HG02642 (cell line): ENCODE data around the gene MAP4.
"Not testable (repeated sequence)": the region's sequence is repeated elsewhere in the genome, so short reads cannot be mapped to it uniquely, and the experiment has no call there.

Experiments used
- ATAC-seq: cut with Tn5 transposase; IDR thresholded peaks from one replicate; pipeline ENCODE4 v1.9.1; 2021; ENCODE audit warnings: mild to moderate bottlenecking; ENCODE audit not compliant: unreplicated experiment, poor library complexity

MAP4 gene

DNA sequence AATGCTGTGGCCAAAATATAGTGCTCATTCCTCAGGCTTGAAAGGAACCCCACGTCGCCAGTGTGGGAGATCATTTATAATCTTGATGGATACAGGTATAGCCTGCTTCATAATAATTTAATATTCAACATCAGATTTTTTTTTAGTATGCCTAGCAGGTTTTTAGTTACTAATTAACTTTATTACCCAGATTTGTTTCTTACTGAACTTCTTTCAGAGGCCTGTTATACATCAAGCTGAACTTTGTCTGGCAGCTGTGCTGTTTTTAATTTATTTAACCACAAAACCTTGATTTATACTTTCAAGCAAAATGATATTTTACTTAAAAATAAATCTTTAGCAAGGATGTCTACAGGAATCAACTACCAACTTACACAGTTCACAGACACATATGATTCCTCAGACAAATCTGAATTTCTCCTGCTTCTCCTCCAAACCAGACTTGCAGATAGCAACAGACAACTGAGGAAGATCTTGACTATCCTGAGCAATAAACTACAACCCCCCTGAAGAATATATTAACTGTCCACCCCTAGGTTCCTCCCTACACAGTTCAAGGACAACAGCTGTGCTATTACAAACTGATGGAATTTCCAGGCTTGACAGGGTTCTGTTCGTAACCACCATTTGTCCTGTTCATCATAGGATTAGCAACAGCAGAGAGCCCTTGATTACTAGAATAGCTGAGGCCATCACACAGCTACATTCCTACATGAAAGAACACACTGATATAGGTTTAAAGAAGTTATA is 610 bp downstream of the MAP4 start:
- no peak for ATAC-seq

DNA sequence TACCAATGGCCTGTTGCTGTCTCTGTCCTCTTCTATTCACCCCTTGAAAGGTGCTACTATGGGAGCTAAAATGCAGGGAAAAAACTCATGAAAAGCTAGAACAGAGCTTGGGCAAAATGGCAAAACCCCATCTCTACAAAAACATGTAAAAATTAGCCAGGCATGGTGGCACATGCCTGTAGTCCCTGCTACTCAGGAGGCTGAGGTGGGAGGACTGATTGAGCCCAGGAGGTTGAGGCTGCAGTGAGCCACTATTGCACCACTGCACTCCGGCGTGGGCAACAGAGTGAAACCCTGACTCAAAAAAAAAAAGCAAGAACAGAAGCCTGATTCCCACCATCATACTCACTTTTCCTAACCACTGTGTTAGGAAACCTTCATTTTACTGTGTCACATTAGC is 1.9 kb downstream of the MAP4 start:
- ATAC-seq: no peak

DNA sequence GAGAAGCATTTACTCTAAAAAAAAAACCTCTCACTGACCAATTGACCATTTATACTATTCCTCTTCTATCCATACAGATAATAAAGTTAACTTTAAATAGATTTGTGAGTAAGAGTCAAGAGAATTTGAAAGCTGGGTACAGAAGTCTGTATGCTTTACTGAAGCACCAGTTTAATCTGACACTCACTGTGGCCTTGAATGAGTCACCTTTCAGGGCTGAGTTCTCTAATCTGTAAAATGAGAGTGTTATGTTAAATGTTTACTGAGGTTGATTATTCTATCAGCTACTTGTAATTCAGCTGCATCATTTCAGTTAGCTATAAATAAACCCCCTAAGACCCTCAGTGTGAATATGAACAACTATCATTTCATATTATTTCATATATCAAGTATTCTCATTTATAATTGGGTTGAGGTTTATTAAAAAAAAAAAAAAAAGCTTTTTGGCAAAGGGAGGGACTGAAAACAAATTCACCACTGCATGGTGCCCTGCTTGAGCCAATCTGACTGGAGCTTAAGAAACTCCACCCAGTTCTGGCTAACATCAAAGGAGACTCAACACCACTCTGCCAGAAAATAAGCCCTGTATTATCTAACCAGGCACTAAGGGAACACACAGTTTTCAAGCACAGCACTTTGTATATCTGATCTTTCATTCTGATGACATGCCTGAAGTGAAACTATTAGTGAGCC is 2.8 kb downstream of the MAP4 start:
- no peak for ATAC-seq

DNA sequence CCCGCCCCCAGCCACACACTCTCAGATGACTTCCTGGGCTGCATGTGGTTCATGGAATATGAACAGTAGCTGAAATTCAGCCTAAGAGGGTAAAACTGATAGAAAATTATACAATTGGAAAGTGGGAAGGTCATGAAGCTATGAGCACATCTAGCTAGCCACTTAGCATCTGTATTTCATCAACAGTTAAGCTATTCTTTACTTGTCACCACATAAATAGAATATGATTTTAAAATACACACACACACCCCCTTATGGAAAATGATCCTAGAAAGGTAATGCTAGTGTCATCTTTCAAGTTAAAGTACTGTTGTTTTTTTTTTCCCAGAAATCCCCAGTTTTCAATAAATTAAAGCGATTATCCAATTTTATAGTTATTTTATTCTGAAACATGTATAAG is 3.6 kb downstream of the MAP4 start:
- ATAC-seq: no peak

DNA sequence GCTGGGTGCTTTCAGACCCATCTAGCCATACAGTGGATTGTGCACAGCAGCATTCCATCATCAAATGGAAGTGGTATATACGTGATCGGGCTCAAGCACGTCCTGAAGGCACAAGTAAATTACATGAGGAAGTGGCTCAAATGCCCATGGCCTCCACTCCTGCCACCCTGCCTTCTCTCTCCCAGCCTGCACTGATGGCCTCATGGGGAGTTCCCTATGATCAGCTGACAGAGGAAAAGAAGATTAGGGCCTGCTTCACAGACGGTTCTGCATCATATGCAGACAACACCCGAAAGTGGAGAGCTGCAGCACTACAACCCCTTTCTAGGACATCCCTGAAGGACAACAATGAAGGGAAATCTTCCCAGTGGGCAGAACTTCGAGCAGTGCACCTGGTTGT is 8.2 kb downstream of the MAP4 start:
- ATAC-seq: not testable (repeated sequence)

DNA sequence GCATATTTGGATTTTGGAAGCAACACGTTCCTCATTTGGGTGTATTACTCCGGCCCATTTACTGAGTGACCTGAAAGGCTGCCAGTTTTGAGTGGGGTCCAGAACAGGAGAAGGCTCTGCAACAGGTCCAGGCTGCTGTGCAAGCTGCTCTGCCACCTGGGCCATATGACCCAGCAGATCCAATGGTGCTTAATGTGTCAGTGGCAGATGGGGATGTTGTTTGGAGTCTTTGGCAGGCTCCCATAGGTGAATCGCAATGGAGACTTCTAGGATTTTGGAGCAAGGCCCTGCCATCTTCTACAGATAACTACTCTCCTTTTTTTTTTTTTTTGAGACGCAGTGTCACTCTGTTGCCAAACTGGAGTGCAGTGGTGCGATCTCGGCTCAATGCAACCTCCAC is 8.9 kb downstream of the MAP4 start:
- ATAC-seq: not testable (repeated sequence)

DNA sequence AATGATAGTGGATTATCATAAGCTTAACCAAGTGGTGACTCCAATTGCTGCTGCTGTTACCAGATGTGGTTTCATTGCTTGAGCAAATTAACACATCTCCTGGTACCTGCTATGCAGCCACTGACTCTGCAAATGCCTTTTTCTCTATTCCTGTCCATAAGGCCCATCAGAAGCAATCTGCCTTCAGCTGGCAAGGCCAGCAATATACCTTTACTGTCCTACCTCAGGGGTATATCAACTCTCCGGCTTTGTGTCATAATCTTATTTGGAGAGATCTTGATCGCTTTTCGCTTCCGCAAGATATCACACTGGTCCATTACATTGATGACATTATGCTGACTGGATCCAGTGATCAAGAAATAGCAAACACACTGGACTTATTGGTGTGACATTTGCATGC is 9.4 kb downstream of the MAP4 start:
- ATAC-seq: not testable (repeated sequence)

DNA sequence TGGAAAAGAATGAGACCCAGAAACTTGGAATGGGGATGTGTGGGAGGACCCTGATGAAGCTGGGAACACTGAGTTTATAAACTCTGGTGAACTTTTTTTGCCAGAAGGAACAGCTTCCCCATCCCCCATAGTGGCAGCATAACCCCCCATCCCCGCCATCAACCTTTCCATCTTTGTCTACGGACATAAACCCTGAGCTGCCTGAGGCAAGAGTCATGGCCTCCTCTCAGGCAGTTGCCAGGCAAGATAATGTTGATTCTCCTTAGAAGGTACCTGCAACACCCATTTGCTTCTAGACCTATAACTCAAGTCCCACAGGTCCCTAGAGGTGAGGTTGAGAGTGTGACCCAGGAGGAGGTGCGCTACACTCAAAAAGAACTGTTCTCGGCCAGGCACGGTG is 11.5 kb downstream of the MAP4 start:
- ATAC-seq: no peak

DNA sequence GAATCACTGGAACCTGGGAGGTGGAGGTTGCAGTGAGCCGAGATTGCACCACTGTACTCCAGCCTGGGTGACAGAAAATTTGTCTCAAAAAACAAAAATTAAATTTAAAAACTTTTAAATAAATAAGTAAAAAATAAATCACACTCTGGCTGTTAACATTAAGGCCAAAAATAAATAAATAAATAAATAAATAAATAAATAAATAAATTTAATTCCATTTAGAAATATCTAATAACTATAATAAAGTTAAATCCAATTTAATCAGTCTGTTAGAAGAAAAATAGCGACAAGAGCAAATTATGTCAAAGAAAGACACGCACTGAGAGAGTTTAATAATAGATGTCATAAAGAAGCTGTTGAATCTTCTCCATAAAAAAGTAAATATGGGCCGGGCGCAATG is 13.4 kb downstream of the MAP4 start:
- no peak for ATAC-seq

DNA sequence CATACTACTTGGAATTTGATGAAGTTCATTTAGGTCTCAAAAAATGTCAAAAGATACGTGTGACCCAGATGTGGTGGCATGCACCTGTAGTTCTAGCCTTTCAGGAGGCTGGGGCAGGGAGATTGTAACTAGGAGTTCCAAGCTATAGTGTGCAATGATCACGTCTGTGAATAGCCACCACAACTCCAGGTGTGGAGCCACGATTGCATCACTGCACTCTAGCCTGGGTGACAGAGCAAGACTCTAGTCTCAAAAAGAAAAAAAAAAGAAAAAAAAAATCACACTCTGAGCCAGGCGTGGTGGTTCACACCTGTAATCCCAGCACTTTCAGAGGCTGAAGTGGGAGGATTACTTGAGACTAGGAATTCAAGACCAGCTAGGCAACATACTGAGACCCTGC is 14.2 kb downstream of the MAP4 start:
- ATAC-seq: no peak

DNA sequence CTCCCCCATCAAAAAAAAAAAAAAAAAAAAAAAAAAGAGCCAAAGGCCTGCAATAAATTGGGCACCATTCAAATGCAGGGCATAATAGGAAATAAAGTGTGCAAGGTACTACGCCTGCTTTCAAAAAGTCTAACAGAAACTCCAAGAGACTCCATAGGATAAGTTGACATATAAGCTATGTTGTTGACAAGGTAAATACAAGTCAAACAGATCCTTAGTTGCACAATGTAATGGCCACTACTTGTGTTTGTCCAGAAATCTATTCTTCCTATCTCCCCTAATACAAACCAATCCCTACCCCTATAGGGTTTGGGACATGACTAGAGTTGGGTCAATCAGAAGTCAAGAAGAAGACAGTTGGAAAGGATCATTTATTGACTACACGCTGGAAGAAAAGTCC is 16.0 kb downstream of the MAP4 start:
- no peak for ATAC-seq

DNA sequence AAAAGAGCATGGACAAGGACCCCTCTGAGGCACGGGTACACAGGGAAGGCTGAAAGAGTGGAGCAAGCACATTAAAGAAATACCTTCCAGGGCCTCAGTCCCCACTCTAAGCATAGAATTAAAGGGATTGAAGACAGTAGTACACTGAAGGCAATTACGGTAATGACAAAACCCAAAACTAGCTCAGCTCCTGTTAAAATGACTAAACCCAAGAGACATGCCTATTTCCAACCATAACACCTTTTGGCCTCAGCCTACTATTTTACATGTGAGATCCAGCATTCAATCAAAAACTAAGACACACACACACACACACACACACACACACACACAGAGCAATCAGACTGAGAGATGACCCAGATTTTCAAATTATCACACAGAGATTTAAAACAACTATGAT is 19.8 kb downstream of the MAP4 start:
- no peak for ATAC-seq

DNA sequence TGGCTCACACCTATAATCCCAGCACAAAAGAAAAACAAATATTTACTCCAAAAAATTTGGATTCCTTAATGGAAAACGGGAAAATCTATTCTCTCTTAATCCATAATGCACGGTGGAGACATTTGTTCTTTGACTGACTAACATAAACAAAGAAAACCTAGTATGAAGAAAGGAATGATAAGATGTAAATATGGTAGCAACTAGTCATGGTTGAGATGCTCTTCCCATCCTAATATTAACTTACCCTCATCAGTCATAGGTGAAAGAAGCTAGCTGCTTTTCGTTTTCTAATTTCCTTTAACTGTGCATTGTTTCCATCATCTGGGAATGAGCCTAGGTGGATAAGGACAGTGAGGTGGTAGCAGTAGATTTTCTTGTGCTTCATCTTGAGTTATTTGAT is 22.0 kb downstream of the MAP4 start:
- no peak for ATAC-seq

DNA sequence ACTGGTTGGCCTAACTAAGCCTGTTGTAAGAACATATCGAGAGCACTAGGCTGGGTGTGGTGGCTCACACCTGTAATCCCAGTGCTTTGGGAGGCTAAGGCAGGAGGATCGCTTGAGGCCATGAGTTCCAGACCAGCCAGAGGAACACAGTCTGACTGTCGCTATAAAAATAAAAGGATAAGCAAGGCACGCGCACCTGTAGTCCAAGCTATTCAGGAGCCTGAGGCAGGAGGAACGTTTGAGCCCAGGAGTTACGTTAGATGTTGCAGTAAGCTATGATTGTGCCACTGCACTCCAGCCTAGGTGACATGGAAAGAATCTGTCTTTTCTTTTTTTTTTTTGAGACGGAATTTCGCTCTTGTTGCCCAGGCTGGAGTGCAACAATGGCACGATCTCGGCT is 24.9 kb downstream of the MAP4 start:
- ATAC-seq: no peak

DNA sequence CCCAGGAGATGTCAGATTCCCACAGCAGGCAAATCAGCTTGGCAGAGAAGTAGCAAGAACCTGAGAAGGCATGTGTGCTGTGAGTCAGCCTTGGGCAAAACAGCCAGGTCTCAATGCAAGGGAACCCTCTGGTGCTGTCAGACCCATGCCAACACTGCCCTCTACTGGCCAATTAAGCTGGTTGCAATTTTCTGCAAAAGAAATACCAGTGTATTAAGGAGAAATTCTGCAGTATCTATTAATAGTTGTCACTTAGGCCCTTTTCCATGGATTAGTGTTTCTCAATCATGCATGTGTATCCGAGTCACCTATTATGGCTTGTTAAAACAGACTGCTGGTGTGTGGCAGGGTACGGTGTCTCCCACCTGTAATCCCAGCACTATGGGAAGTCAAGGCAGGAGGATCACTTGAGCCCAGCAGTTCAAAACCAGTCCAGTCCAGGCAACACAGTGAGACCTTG is 26.2 kb downstream of the MAP4 start:
- peak; percentile 57 for ATAC-seq

DNA sequence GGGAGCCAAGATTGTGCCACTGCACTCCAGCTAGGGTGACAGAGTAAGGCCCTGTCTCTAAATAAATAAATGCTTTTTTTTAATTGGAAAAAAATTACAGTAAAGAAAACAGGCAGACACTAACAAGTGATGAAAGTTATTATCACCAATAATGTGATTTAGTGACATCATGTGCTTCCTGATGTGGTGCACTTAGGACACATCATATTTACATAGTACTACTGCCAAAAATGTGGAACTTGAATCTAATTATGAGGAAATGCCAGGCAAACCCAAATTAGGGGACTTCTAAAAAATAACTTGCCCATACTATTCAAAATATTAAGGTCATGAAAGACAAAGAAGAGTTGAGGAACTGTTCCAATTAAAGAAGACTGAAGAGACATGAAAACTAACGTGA is 30.8 kb downstream of the MAP4 start:
- ATAC-seq: no peak

DNA sequence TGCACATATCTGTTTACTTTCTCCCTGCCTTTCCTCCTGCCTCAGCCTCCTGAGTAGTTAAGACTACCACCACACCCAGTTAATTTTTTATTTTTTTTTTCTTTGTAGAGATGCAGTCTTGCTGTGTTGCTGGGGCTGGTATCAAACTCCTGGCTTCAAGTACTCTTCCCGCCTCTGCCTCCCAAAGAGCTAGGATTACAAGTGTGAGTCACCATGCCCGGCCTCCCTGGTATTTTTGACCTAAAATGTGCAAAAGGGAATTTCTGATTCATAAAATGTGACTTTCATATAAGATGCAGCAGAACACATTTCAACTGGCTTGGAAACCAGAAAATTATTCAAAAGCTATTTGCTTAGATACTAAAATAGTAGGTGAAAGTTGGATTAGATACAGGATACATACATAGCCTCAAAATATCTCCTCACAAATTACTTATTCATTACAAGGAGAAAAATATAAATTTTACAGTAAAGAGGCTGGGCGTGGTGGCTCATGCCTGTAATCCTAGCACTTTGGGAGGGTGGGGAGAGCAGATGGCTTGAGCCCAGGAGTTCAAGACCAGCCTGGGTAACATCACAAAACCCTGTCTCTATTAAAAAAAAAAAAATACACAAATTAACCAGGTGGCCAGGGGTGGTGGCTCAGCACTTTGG is 32.0 kb downstream of the MAP4 start:
- no peak for ATAC-seq

DNA sequence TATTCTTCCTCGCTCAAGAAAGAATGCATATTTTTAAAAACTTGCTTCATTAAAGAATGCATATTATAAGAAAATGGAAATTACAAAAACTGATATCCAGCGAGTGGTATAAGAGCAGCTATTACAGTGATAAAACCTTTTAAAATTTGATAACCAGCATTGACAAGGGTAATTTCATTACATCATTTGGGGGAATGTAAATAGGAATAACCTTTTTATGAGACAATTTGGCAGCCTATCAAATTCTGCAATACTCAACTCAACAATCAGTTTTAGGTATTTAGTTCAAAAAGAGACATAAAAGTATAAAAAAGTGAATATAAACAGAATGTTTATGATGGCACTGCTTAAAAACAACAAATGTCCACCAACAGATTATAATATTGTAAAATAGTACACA is 35.4 kb downstream of the MAP4 start:
- no peak for ATAC-seq

DNA sequence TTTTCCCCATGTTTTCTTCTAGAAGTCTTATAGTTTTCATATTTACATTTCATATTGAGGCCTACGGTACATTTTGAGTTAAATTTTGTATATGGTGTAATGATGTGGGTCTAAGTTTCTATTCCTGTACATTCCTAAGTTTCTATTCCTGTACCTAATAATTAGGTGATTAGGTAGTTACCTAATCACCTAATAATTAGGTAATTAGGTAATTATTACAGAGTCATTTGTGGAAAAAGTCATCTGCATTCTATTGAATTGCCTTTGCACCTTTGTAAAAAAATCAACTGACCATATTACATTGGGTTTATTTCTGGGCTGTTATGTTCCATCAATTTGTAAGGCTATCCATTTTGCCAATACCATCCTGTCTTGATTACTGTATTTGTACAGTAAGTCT is 37.1 kb downstream of the MAP4 start:
- ATAC-seq: no peak

DNA sequence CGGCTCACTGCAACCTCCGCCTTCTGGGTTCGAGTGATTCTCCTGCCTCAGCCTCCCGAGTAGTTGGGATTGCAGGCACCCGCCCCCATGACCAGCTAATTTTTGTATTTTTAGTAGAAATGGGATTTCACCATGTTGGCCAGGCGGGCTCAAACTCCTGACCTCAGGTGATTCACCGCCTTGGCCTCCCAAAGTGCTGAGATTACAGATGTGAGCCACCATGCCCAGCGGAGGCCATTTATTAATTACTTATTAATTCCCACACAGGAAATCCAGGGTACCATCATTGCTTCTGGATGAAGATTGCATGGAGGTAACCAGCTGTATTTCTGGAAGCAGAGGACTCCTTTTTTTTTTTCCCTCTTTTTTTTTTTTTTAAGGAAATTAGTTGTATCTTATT is 37.8 kb downstream of the MAP4 start:
- ATAC-seq: no peak

DNA sequence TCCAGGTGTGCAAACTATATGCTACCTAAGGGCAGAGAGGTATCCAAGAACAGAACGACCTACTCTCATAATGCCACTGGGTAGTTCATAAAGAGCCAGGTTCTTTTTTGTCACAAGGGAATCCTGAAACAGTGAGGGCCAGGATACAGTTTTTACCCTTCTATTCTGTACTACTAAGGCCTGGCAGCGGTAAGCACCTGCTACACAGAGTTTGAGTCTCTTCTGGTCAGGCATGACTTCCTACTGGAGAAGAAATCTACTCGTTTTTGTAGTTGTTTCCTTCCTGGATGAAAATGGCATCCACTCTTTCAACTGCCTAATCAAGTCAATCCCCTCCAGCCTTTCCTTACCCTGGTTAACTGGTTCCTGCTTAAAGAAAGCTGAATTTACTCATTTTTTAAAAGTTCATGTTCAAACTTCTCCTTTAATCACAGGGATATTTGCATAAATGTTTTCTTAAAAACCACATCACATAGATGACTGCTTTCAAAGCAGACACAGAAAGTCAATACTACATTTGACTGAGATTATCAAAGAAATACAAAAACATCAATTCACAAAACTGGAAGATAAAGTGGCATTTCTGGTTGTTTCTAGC is 40.0 kb downstream of the MAP4 start:
- no peak for ATAC-seq
